HG02840 (cell line): ENCODE results near the gene MAN1A1.
A peak's percentile ranks its signal among the peaks of the same experiment; 100 is the strongest.

Source experiments
- ATAC-seq: cut with Tn5 transposase; IDR thresholded peaks from one replicate; pipeline ENCODE4 v1.9.1; 2021; ENCODE audit warnings: mild to moderate bottlenecking, moderate library complexity, moderate number of reproducible peaks; ENCODE audit not compliant: unreplicated experiment, low FRiP score

Gene MAN1A1

GRCh38 chr6:119207327-119207726 lies 142.2 kb downstream of the MAN1A1 start:
- ATAC-seq: no peak

GRCh38 chr6:119205911-119206618 lies 143.5 kb downstream of the MAN1A1 start:
- peak; percentile 62 for ATAC-seq

GRCh38 chr6:119204719-119205118 lies 144.8 kb downstream of the MAN1A1 start:
- no peak for ATAC-seq

- ATAC-seq: no peak
Measured at GRCh38 chr6:119201480-119201879, 148.1 kb downstream of the MAN1A1 start.

GRCh38 chr6:119200512-119201175 lies 148.9 kb downstream of the MAN1A1 start:
- ATAC-seq: no peak

- no peak for ATAC-seq
Measured at GRCh38 chr6:119197271-119197670, 152.3 kb downstream of the MAN1A1 start.

GRCh38 chr6:119196715-119197114 lies 152.8 kb downstream of the MAN1A1 start:
- no peak for ATAC-seq

GRCh38 chr6:119195848-119196247 lies 153.7 kb downstream of the MAN1A1 start:
- ATAC-seq: no peak

- no peak for ATAC-seq
Measured at GRCh38 chr6:119195204-119195603, 154.4 kb downstream of the MAN1A1 start.

- no peak for ATAC-seq
Measured at GRCh38 chr6:119193707-119194106, 155.9 kb downstream of the MAN1A1 start.

GRCh38 chr6:119192200-119192599 lies 157.4 kb downstream of the MAN1A1 start:
- ATAC-seq: no peak

- no peak for ATAC-seq
Measured at GRCh38 chr6:119190176-119190575, 159.4 kb downstream of the MAN1A1 start.

- ATAC-seq: no peak
Measured at GRCh38 chr6:119189498-119189897, 160.1 kb downstream of the MAN1A1 start.

- ATAC-seq: no peak
Measured at GRCh38 chr6:119187596-119187995, 162.0 kb downstream of the MAN1A1 start.

- ATAC-seq: no peak
Measured at GRCh38 chr6:119186490-119186889, 163.1 kb downstream of the MAN1A1 start.

GRCh38 chr6:119184008-119184648 lies 165.4 kb downstream of the MAN1A1 start:
- ATAC-seq: no peak

GRCh38 chr6:119183457-119183856 lies 166.1 kb downstream of the MAN1A1 start:
- no peak for ATAC-seq

- no peak for ATAC-seq
Measured at GRCh38 chr6:119182875-119183274, 166.7 kb downstream of the MAN1A1 start.

GRCh38 chr6:119182216-119182803 lies 167.3 kb downstream of the MAN1A1 start:
- ATAC-seq: no peak

GRCh38 chr6:119181046-119181445 lies 168.5 kb downstream of the MAN1A1 start:
- no peak for ATAC-seq

- no peak for ATAC-seq
Measured at GRCh38 chr6:119179842-119180241, 169.7 kb downstream of the MAN1A1 start.
